Panc1 (cell line): Measurements from ENCODE around the gene HAGHL. TPM values are rescaled to one million over a fixed set of nuclear protein-coding genes. Genes with fewer than 3 reads are reported as not detected.
A peak's percentile ranks its signal among the peaks of the same experiment; 100 is the strongest.

Experiments used
- ATAC-seq: fragments of 200-7000 bp; cut with Tn5 transposase; 2 replicates; pipeline ENCODE4 v1.9.1; 2020; ENCODE audit warnings: mild to moderate bottlenecking, moderate library complexity
- BruUV-seq: library from RNA; stranded (reverse); fragments of 400-500 nt; replicated peaks from 2 replicates; lab custom pipeline; 2021; lab: Mats Ljungman, UMichigan
- CTCF ChIA-PET: fragments of 300-600 bp; sonication (Branson Sonifier 250); formaldehyde crosslinking; loops from one replicate; lab custom pipeline; 2022; ENCODE audit warnings: antibody characterized with exemption; lab: Charles Lee
- POLR2A ChIA-PET: fragments of 300-600 bp; sonication (Branson Sonifier 250); formaldehyde crosslinking; loops from one replicate; lab custom pipeline; 2022; ENCODE audit warnings: antibody characterized with exemption; lab: Charles Lee
- DNase-seq: peaks from one replicate; pipeline ENCODE4 v3.0.0-alpha.2; 2010; ENCODE audit warnings: low read depth, low spot score
- H3K27ac ChIP-seq: 2 replicates; pipeline ENCODE4 v1.5.1; 2011; ENCODE audit warnings: mild to moderate bottlenecking, low read length, inconsistent platforms
- H3K27me3 ChIP-seq: fragments of 200-500 bp; sonication (Bioruptor generic); 2 replicates; pipeline ENCODE4 v1.6.0; 2014; ENCODE audit warnings: low read length, inconsistent platforms; ENCODE audit not compliant: control insufficient read depth, insufficient read depth
- H3K36me3 ChIP-seq: fragments of 200-500 bp; sonication (Bioruptor generic); 2 replicates; pipeline ENCODE4 v1.5.1; 2014; ENCODE audit warnings: inconsistent platforms, mild to moderate bottlenecking, low read length, moderate library complexity; ENCODE audit not compliant: control insufficient read depth, insufficient read depth
- H3K4me1 ChIP-seq: 2 replicates; pipeline ENCODE4 v1.5.1; 2011; ENCODE audit warnings: inconsistent platforms, mild to moderate bottlenecking, low read length, moderate library complexity; ENCODE audit not compliant: control insufficient read depth, insufficient read depth
- H3K4me3 ChIP-seq, 2 experiments: 2 replicates each; pipeline ENCODE4 v1.5.1; 2011 to 2012; ENCODE audit warnings: low read depth in 2 of 2, low read length in 2 of 2, mild to moderate bottlenecking in 2 of 2, inconsistent platforms in 1 of 2, moderate library complexity in 1 of 2
- H3K9me3 ChIP-seq: fragments of 200-500 bp; sonication (Bioruptor generic); 2 replicates; pipeline ENCODE4 v1.5.1; 2014; ENCODE audit warnings: low read depth, mild to moderate bottlenecking, inconsistent platforms, low read length, moderate library complexity; ENCODE audit not compliant: control insufficient read depth, insufficient read depth
- CTCF ChIP-seq: fragments of 450-650 bp; IDR thresholded peaks from 2 replicates; pipeline ENCODE4 v1.5.1; 2017; ENCODE audit warnings: mild to moderate bottlenecking
- POLR2AphosphoS5 ChIP-seq: IDR thresholded peaks from 2 replicates; pipeline ENCODE4 v1.6.1; 2012; ENCODE audit warnings: mild to moderate bottlenecking, low read depth, low read length, moderate library complexity
- REST ChIP-seq, 2 experiments: IDR thresholded peaks; 2 replicates each; pipeline ENCODE4 v1.6.1; 2011 to 2012; ENCODE audit warnings: low read depth in 2 of 2, control low read depth in 1 of 2, low read length in 1 of 2, mild to moderate bottlenecking in 1 of 2, moderate library complexity in 1 of 2; ENCODE audit not compliant: insufficient read depth in 1 of 2
- SIN3A ChIP-seq: IDR thresholded peaks from 2 replicates; pipeline ENCODE4 v1.6.1; 2012; ENCODE audit warnings: low read depth, mild to moderate bottlenecking, low read length, moderate library complexity, borderline replicate concordance; ENCODE audit not compliant: insufficient read depth
- TCF7L2 ChIP-seq: IDR thresholded peaks from 2 replicates; pipeline ENCODE4 v1.6.1; 2011; ENCODE audit warnings: mild to moderate bottlenecking, low read depth, low read length, inconsistent platforms
- in situ Hi-C: cut with HindIII; loops from 2 replicates; pipeline ENCODE4 v1.10.0; 2016; ENCODE audit warnings: low sequenced_read_pairs, low pct_unique_long_range_greater_than_20kb
- intact Hi-C: fragments of 100-400 bp; cut with micrococcal nuclease; formaldehyde crosslinking; loops from one replicate; pipeline ENCODE4 v1.10.0; 2022; ENCODE audit not compliant: unreplicated experiment
- total RNA-seq: library from RNA; stranded (reverse); gene quantifications from one replicate; pipeline ENCODE4 v1.2.1, GENCODE V29; 2021; ENCODE audit not compliant: unreplicated experiment

HAGHL gene
- total RNA-seq, 1 experiment from 2014 or later = 41.1 TPM

GRCh38 chr16:708959-709358 lies 17.9 kb upstream of the HAGHL start:
- DNase-seq (no peak), ATAC-seq (no peak)
- Histone ChIP-seq H3K27me3 (no peaks in the 10 kb centered on the region), H3K4me3 (no peak overlapping the region), H3K36me3 (peaks cover 5% of the 10 kb centered on the region; the same call in 1 of the 2 replicates), H3K9me3 (no peaks in the 10 kb centered on the region), H3K4me1 (peaks cover 34% of the 10 kb centered on the region), H3K27ac (no peak overlapping the region)
- ChIA-PET POLR2A (no interaction called here), CTCF (interaction anchor here (1.9 kb wide), 1 partner anchor 76 kb away, joined by 4 read pairs; no protein-coding TSS in a partner anchor)
- no TSS peak for BruUV-seq
- in situ Hi-C loops = no loop called here
- TF ChIP-seq SIN3A (no peak), CTCF (no peak), REST (IDR thresholded peaks at IDR 0.05; ENCODE audit: insufficient read depth in 1 of 2, low read depth in 2 of 2, low read length in 1 of 2) (no peak), POLR2AphosphoS5 (no peak), TCF7L2 (no peak)
- intact Hi-C loops = no loop called here

GRCh38 chr16:709566-710499 lies 17.1 kb upstream of the HAGHL start:
- intact Hi-C loops = no loop called here
- ChIA-PET POLR2A (interaction anchor here (0.7 kb wide), 1 partner anchor 255 kb away, joined by 4 read pairs; no protein-coding TSS in a partner anchor), CTCF (interaction anchor here (0.5 to 1.9 kb wide), 3 partner anchors 10 to 1231 kb away, joined by 3 to 4 read pairs (median 4); no protein-coding TSS in a partner anchor)
- H3K27ac ChIP-seq = no peak overlapping the region
- H3K9me3 ChIP-seq = no peaks in the 10 kb centered on the region
- ATAC-seq (no peak), DNase-seq (no peak)
- TF ChIP-seq REST (IDR thresholded peaks at IDR 0.05; ENCODE audit: insufficient read depth in 1 of 2, low read depth in 2 of 2, low read length in 1 of 2) (no peak), TCF7L2 (no peak), POLR2AphosphoS5 (no peak), CTCF (peak; percentile 21; the same call in 1 of the 2 replicates)
- H3K4me3 ChIP-seq = no peak overlapping the region
- BruUV-seq = no TSS peak
- in situ Hi-C loops = no loop called here
- H3K4me1 ChIP-seq = peaks cover 38% of the 10 kb centered on the region
- H3K27me3 ChIP-seq = no peaks in the 10 kb centered on the region
- peaks cover 2% of the 10 kb centered on the region; the same call in 1 of the 2 replicates for H3K36me3 ChIP-seq
